ENCODE results near the gene IRF5. TPM values are rescaled to one million over a fixed set of nuclear protein-coding genes. Genes with fewer than 3 reads are reported as not detected.

The IRF5 gene
- polyA plus RNA-seq, 1 donor (not counting 4 experiments of a cell fraction or from before 2014, with no cell fraction given), result 0.88 TPM

DNA sequence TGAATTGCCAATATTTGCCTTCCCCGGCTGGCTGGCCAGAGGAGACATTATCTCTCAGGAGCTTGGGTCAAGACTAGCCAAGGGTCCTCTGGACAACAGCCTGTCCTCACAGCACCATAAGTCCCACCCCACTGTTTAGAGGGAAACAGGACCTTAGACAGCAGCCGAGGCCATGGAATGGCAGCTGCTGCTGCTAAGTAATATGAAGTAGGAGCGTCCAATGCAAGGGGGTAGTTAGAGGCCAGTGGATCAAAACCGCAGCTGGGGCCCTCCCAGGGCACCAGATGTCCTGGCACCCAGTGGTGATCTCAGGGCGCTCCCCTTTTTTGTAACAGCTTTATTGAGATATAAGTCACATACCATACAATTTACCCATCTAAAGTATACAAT lies 14.3 kb upstream of the IRF5 start:
- Histone ChIP-seq H3K36me3 (ENCODE audit: control insufficient read depth in 2 of 2, extremely low read depth in 1 of 2, insufficient read depth in 2 of 2, low read length in 2 of 2) (no peaks in the 10 kb centered on the region), H3K9me1 (ENCODE audit: control insufficient read depth, extremely low read depth, insufficient read depth, low read length) (no peaks in the 10 kb centered on the region), H3K4me2 (ENCODE audit: control insufficient read depth, extremely low read depth, insufficient read depth, low read depth, low read length) (no peak overlapping the region), H3K4me3 (ENCODE audit: control insufficient read depth in 2 of 3, extremely low read depth in 1 of 3, insufficient read depth in 2 of 3, low read depth in 1 of 3, low read length in 3 of 3) (no peak overlapping the region), H3K79me2 (ENCODE audit: control insufficient read depth, insufficient read depth, low read length) (no peaks in the 10 kb centered on the region), H3K9ac (ENCODE audit: control insufficient read depth, extremely low read depth, insufficient read depth, low read length) (no peak overlapping the region), H4K20me1 (ENCODE audit: control insufficient read depth, extremely low read depth, insufficient read depth, low read length) (no peaks in the 10 kb centered on the region), H3K27me3 (ENCODE audit: control insufficient read depth, extremely low read depth, insufficient read depth, low read length) (peaks cover 31% of the 10 kb centered on the region), H3K4me1 (ENCODE audit: control insufficient read depth, extremely low read depth, insufficient read depth, low read length) (no peaks in the 10 kb centered on the region), H3K9me3 (ENCODE audit: control insufficient read depth, low read depth, low read length) (no peaks in the 10 kb centered on the region), H3K27ac (ENCODE audit: control insufficient read depth, insufficient read depth, low read length) (no peak overlapping the region), H2AFZ (ENCODE audit: control insufficient read depth, low read length) (no peak overlapping the region)
- no peak for FAIRE-seq
- dilution Hi-C loops (cut with MboI; ENCODE audit: extremely low pct_ligation_motif_present, low sequenced_read_pairs), result no loop called here
- DNase-seq (ENCODE audit: low read depth, low spot score), result no peak
- TF ChIP-seq EZH2 (IDR thresholded peaks at IDR 0.05; ENCODE audit: low read length), result no peak
- TF ChIP-seq, protein P1, sequence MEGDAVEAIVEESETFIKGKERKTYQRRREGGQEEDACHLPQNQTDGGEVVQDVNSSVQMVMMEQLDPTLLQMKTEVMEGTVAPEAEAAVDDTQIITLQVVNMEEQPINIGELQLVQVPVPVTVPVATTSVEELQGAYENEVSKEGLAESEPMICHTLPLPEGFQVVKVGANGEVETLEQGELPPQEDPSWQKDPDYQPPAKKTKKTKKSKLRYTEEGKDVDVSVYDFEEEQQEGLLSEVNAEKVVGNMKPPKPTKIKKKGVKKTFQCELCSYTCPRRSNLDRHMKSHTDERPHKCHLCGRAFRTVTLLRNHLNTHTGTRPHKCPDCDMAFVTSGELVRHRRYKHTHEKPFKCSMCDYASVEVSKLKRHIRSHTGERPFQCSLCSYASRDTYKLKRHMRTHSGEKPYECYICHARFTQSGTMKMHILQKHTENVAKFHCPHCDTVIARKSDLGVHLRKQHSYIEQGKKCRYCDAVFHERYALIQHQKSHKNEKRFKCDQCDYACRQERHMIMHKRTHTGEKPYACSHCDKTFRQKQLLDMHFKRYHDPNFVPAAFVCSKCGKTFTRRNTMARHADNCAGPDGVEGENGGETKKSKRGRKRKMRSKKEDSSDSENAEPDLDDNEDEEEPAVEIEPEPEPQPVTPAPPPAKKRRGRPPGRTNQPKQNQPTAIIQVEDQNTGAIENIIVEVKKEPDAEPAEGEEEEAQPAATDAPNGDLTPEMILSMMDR (optimal IDR thresholded peaks at IDR 0.05 in 1 of 3, IDR thresholded peaks at IDR 0.05 in 1 of 3, conservative IDR thresholded peaks at IDR 0.05 in 1 of 3; ENCODE audit: extremely low read depth in 1 of 3, insufficient read depth in 2 of 3, low read length in 3 of 3), result no peak

DNA sequence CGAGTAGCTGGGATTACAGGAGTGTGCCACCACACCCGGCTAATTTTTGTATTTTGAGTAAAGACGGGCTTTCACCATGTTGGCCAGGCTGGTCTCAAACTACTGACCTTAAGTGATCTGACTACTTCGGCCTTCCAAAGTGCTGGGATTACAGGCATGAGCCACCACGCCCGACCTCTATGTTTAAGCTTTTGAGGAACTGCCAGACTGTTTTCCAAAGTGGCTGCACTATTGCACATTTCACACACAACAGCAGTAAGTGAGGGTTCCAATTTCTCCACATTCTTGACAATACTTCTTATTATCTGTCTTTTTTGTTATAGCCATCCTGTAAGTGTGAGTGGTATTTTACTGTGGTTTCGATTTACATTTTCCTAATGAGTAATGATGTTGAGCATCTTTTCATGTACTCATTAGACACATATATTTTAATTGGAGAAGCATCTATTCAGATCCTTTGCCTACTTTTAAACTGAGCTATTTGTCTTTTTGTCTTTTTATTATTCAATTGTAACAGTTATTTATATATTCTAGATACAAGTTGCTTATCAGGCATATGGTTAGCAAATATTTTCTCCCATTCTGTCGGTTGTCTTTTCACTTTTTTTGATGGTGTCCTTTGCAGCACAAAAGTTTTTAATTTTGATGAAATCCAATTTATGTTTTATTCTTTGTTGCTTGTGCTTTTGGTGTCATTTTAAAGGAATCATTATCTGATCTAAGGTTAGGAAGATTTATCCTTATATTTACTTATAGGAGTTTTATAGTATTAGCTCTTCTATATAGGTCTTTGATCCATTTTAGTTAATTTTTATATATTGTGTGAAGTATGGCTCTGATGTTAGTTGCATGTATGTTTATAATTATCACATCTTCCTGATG lies 12.8 kb upstream of the IRF5 start:
- no peak for FAIRE-seq

More for the DNA sequence above, 12.8 kb upstream of the IRF5 start:
- Histone ChIP-seq H3K36me3 (ENCODE audit: control insufficient read depth in 2 of 2, extremely low read depth in 1 of 2, insufficient read depth in 2 of 2, low read length in 2 of 2) (no peaks in the 10 kb centered on the region), H3K4me1 (ENCODE audit: control insufficient read depth, extremely low read depth, insufficient read depth, low read length) (no peaks in the 10 kb centered on the region), H3K27me3 (ENCODE audit: control insufficient read depth, extremely low read depth, insufficient read depth, low read length) (peaks cover 21% of the 10 kb centered on the region), H3K4me3 (ENCODE audit: control insufficient read depth in 2 of 3, extremely low read depth in 1 of 3, insufficient read depth in 2 of 3, low read depth in 1 of 3, low read length in 3 of 3) (no peak overlapping the region), H3K9me3 (ENCODE audit: control insufficient read depth, low read depth, low read length) (no peaks in the 10 kb centered on the region), H3K9me1 (ENCODE audit: control insufficient read depth, extremely low read depth, insufficient read depth, low read length) (no peaks in the 10 kb centered on the region), H4K20me1 (ENCODE audit: control insufficient read depth, extremely low read depth, insufficient read depth, low read length) (no peaks in the 10 kb centered on the region), H3K79me2 (ENCODE audit: control insufficient read depth, insufficient read depth, low read length) (no peaks in the 10 kb centered on the region), H3K27ac (ENCODE audit: control insufficient read depth, insufficient read depth, low read length) (no peak overlapping the region), H3K9ac (ENCODE audit: control insufficient read depth, extremely low read depth, insufficient read depth, low read length) (no peak overlapping the region), H3K4me2 (ENCODE audit: control insufficient read depth, extremely low read depth, insufficient read depth, low read depth, low read length) (no peak overlapping the region), H2AFZ (ENCODE audit: control insufficient read depth, low read length) (no peak overlapping the region)
- DNase-seq (ENCODE audit: low read depth, low spot score), result no peak
- TF ChIP-seq, protein P1 (optimal IDR thresholded peaks at IDR 0.05 in 1 of 3, IDR thresholded peaks at IDR 0.05 in 1 of 3, conservative IDR thresholded peaks at IDR 0.05 in 1 of 3; ENCODE audit: extremely low read depth in 1 of 3, insufficient read depth in 2 of 3, low read length in 3 of 3), result no peak
- dilution Hi-C loops (cut with MboI; ENCODE audit: extremely low pct_ligation_motif_present, low sequenced_read_pairs), result no loop called here
